Hindlimb muscle (tissue), 1 donor: ENCODE measurements around the gene HIGD1B. TPM values are rescaled to one million over a fixed set of nuclear protein-coding genes. Genes with fewer than 3 reads are reported as not detected.
"Not testable (repeated sequence)": the region's sequence is repeated elsewhere in the genome, so short reads cannot be mapped to it uniquely, and the experiment has no call there.

ENCODE experiments used
- DNase-seq: peaks from one replicate; pipeline ENCODE4 v3.0.0-alpha.2; 2013
- polyA plus RNA-seq: library from polyadenylated mRNA; unstranded; fragments of 120-200 nt; gene quantifications from one replicate; pipeline ENCODE4 v1.2.1, GENCODE V29; 2013; ENCODE audit not compliant: insufficient read length

Gene HIGD1B
- 3.5 TPM for polyA plus RNA-seq

DNA sequence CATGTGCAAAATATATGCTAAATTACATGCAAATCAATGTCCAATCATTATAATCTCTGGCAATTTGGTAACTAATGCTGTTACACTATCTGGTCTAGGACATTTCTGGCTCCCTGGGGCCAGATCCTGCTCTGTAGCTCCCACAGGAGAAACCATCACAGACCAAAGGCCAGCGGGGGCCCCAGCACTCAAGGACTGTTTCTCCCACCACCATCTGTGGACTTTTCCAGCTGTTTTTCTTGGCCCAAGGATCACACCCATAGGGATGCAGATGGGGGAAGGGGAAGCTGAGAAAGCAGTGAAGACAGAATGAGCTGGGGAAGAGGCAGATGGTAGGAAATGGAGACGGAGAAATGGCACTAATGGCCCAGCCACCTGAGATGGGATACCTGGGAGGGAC is at the start of gene HIGD1B:
HIGD1B (plus strand) TSS at position 298 of the 400 bp plus-strand sequence. CDS start 270 bp downstream, outside the sequence.
- DNase-seq: peak; percentile 48

DNA sequence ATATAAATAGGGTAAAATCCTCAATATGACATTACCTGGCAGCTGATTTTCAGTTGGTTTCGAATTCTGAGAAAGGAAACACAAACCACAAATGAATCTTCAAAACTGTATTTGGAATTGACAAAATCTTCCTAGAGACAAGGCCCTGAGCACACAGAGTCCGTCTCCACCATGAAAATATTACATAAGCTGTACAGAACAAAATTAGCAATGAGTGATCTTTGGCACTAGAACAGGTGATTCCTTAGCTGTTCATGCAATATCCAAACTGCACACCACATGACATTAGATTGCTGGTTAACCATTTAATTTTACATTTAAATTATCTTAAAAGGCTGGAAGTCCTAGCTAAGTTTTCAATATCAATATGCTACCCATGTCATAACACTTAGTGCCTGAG is 49.3 kb upstream of the HIGD1B start:
- DNase-seq: no peak

DNA sequence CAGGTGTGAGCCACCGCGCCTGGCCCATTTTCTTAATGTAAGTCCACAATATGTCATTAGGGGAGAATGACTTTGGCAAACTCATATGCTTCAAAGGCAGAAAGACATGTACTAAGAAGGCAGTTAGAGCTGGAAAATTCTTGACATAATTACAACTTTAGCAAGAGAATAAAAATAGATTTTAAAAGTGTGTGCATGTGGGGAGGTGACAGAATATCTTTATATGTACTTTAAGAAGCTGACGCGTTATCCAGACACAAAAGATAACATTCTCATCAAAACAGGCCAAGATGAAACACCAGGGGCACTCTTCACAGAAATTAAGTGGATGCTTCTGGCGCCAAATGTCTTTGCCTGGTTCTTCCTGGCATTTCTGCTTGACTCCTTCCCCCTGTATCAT is 45.8 kb upstream of the HIGD1B start:
- no peak for DNase-seq

DNA sequence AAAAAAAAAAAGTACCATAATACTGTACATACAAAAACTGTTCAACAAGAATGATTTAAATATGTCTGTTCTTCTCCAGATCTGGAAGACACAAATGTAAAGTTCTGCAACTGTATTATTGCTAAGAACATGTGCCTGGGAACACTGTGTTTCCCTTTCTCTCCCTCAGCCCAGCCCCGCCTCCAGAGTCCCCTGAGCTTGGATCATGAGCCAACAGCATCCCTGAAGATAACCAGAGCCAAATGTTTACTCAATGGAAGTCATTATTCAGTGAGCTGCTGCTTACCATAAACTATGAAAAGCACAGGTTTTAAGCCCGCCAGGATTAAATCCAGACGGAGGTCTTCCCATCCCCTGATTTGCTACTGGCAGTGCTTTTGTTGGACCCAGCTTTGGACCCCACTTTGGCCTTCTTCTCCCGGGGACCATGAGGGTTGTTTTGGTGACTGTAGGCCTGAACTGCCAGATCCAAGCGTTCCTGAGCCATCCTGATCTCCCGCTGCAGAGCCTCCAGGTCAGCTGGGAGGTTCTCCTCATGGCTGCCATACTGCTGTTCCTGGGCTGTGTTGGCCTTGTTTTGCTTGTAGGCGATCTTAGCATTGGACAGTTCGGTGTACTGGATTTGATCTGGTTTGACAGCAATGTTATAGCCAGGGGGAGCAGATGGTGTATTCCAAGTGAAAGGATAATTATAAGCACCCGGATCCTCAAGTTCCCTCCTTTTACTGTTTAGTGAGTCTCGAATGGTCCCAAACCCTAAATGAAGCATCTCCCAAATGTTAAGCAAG is 43.2 kb upstream of the HIGD1B start:
- peak; percentile 69 for DNase-seq

DNA sequence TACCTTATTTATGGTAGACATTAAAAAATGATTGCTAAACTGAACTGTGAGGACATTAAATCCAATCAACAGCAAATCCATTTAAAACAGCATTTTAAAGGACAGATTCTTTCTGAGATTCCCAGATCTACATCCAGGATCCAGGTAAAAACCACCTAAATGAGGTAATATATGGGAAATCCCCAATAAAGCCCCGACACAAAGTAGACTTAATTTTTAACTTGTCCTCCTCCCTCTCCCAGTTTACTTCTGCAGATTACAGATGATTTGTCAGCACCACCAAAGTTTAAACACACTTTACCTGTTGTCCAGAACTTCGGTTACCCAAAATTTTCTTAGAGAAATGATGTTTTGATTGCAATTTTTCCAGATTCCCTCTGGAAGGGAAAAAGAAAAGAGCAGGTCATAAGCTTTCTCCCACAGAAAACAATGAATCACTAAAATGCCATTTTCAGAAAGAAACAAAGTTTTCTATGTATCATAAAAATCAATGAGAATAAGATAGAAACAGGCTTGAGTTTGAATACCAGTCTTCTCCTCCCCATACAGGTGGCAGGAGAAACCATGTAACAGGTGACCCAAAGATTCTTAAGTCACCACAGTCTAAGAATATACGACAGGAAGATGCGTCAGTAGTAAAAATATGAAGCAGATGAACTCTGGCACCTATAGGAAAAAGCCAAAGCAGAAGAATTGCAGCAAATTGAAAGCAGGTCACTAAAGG is 40.4 kb upstream of the HIGD1B start:
- DNase-seq: no peak

DNA sequence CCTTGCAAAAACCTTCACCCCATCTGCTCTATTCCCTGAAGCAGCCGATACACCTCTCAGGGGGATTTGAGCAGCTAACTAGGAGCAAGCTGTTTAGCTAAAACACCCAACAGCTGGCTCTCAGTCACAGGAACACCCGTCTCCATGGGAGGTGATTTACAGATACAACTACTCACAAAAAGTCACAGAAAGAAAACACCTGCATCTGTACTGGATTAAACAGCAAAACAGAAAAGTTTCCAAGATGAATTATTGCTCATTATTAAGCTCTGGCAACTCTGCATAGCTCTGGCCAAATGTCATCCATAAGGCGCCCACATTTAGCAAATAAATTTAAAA is 39.9 kb upstream of the HIGD1B start:
- DNase-seq: no peak

DNA sequence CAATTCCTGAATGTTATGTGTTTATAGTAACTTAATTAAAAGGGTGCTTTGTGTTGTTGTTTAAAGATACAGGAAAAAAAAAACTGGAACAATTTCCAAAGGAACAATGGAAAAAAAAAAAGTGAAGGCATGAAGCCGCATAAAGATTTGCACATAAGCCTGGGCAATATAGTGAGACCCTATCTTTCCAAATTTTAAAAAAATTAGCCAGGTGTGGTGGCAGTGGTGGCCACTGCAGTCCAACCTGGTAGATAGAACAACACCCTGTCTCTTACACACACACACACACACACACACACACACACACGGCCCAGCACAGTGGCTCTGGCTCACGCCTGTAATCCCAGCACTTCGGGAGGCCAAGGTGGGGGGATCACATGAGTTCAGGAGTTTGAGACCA is 39.5 kb upstream of the HIGD1B start:
- no peak for DNase-seq

DNA sequence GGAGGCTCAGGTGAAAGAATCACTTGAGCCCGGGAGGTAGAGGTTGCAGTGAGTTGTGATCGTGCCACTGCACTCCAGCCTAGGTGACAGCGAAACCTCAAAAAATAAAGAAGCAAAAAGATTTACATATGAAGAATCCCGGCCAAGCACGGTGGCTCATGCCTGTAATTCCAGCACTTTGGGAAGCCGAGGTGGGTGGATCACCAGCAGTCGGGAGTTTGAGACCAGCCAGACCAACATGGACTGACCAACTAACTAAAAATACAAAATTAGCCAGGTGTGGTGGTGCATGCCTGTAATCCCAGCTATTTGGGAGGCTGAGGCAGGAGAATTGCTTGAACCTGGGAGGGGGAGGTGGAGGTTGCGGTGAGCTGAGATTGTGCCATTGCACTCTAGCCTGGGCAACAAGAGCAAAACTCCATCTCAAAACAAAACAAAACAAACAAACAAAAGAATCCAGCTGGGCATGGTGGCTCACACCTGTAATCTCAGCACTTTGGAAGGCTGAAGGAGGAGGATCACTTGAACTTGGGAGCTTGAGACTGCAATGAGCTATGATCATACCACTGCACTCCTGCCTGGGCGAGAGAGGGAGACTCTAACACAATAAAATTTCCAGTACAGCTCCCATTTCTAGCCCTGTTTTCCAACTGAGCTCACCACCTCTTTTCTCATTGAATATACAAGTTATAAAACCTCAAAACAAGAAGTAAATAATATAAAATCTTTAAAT is 38.9 kb upstream of the HIGD1B start:
- DNase-seq: not testable (repeated sequence)

DNA sequence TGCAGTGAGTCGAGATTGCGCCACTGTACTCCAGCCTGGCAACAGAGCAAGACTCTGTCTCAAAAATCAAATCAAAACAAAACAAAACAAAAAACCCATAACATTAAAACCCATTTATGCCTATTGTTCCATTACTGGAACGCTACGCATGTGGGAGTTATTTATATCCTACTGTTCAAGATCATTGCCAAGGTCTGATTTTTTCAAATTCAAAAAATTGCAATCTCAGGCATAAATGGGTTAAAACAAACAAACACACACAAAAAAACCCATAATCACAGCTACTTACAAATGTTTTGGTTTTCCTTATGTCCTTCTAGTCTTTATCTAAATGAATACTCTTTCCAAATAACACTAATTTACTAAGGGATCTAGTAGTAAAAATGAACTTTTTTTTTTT is 35.4 kb upstream of the HIGD1B start:
- DNase-seq: no peak

DNA sequence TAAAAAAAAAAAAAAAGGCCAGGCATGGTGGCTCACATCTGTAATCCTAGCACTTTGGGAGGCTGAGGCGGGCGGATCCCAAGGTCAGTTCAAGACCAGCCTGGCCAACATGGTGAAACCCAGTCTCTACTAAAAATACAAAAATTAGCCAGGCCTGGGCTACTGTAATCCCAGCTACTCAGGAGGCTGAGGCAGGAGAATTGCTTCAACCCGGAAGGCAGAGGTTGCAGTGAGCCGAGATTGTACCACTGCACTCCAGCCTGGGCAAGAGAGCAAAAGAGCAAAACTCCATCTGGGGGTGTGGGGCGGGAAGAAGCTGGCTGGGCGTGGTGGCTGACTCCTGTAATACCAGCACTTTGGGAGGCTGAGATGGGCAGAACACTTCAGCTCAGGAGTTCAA is 29.2 kb upstream of the HIGD1B start:
- DNase-seq: not testable (repeated sequence)

DNA sequence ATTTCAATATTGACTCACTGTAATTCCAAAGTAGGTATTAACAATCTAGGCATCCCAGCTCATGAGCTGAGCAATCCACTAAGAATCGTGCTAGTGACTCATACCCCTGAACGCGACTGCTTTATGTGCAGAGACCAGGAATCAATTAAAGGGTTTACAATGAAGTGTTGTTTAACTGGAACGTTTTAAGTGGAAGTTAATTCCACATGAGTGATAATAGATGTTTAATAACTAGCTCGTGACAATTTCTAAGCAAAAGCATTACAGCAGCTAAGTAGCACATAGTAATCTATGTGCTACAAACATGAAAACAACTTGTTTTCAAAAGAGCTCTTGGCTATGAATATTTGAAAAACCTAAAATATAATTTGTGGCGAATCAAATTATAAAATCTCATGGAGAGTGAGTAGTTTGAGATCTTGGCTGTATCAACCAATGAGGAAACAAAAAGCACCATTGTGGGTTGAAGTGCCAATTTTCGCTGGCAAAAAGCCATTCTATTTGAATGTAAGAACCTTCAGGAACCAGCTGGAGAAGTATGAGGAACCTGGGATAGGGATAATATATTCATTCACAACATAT is 27.0 kb upstream of the HIGD1B start:
- DNase-seq: no peak

DNA sequence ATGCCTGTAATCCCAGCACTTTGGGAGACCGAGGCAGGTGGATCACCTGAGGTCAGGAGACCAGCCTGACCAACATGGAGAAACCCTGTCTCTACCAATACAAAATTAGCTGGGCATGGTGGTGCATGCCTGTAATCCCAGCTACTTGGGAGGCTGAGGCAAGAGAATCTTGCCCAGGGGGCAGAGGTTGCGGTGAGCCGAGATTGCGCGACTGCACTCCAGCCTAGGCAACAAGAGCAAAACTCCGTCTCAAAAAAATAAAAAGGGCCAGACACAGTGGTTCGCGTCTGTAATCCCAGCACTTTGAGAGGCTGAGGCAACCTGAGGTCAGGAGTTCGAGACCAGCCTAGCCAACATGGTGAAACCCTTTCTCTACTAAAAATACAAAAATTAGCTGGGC is 22.4 kb upstream of the HIGD1B start:
- not testable (repeated sequence) for DNase-seq

DNA sequence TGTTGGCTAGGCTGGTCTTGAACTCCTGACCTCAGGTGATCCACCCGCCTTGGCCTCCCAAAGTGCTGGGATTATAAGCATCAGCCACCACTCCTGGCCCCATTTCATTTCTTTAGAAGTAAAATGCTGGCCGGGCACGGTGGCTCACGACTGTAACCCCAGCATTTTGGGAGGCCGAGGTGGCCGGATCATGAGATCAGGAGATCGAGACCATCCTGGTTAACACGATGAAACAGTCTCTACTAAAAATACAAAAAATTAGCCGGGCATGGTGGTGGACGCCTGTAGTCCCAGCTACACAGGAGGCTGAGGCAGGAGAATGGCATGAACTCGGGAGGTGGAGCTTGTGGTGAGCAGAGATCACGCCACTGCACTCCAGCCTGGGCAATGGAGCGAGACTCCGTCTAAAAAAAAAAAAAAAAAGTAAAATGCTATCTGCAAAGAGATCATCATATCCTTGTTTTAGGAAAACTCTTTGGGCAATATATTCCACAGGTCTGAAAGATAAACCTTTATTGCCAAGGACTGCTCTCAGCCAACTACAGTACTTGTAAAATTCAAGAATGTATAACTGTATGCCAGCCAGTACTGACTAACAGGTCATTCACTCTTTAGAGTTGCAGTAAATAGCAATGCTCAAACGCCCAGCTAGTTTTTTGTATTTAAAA is 21.4 kb upstream of the HIGD1B start:
- DNase-seq: no peak

DNA sequence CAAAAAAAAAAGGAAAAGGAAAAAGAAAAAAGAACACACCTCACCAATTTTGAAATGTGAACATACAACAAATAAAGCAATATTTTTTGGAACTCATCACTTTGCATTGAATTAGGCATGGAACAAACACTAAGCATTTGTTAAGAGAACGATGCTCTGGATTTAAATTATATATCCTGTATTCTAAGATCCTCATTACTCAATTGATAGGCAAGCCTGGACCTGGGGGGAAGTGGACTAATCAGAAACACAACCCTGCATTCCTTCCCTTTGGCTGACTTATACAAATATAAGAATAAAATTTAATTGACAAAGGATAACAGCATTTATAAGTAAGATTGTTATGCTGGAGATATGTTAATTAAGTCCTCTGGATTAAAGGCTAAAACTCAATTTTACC is 19.8 kb upstream of the HIGD1B start:
- no peak for DNase-seq

DNA sequence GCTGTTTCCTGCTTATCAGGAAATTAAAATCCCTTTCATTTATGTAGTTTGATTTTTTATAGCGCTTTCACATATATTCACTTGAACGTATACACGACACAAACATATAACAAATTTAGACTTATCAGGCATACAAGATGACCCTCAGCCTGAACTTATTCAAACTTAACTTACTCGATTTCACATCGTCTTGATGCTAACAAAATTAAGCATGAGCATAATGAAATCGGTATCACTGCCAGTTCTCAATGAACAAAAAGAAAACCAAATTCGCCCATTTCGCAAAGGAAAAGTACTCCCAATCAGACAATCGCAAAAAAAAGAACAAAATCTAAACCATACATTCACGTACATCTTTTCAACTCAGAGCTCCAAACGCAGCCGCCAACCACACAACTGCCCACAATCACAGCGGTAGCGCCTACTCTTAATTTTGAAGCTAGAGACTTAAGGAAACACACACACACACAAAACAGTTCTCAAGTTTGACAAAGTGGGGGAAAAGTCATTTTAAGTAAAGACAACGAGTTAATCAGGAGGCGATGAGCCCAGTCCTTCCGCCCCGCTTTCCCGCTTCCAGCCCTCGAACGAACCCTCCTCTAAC is 18.7 kb upstream of the HIGD1B start:
- no peak for DNase-seq

DNA sequence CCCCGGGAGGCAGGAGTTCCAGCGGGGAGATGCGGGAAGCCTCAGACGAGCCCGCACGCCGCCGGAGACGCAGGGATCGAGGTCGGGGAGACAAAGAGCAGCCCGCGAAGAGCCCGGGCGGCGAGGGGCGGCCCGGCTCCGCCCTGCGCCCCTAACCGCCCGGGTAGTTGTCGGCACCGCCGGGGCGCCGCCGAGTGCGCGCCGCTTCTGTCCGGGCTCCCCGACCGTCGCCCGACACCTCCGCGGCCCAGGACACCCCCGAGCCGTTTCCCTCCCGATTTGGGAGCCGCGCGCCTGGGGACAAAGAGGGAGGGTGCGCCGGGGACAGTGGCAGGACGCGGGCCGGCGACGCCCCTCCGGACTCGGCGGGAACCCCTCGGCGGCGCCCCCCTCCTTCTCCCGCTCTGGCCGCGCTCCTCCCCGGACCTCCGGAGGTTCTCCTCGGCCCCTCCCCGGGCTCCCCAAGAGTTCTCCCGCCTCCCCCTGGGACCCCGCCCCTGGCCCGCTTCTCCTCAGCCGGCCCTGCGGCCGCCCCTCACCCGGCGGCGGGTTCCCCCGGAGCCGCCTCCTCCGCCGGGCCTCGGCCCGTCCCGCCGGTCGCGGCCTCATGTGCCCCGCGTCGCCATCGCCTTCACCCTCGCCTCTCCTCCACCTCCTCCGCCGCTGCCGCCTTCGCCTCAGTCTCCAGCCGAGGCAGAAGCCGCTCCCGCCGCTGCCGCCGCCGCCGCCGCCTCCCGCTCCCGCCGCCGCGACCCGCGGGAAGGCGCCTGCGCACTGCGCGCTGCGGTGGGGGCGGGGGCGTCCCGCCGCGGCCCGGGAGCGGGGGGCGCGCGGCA is 17.9 kb upstream of the HIGD1B start, which contains the start of gene GJC1:
GJC1 (minus strand) TSS at position 765 of the 836 bp plus-strand sequence. CDS start 24,470 bp downstream, outside the sequence.
- no peak for DNase-seq

DNA sequence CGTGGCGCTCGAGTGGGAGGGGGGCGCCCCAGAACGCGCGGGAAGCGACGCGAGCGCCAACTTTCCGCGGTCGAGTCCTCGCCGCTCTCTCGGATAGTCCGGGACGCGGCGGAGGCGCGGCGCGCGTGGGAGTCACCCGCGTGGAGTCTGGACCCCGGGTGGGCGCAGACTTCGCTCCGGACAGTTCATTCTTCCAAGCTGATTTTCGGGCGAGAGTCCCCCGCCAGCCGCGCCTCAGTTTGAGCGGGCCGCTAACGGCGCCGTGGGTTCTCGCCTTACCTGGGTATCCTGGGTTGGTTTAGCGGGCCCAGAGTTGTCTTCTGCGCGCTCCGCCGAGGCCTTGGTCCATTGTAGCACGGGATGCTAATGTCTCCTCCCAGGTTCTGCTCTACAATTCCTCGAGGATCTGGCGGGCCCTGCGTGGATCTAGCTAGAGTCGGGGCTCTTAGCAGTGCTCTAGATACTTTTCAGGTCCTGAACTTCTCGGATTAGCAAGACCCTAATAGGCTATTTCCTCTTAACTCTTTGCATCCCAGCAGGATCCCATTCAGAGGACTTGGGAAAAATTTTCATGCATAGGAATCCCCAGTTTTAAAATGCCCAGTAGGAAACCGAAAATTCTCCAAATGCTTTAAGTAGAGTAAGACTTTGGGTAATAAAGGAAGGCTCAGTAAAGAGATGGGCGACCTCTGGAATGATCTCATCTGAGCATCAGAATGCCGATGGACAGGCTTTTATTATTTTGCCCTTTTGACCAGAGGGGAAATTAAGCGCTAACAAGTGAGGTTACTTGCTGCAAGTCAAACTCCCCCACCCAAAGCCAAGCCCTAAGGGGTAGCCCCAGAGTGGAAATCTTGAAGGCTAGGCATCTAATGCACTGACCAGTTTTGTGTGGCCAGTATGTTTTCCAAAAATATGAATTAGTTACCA is 17.1 kb upstream of the HIGD1B start:
- DNase-seq: no peak

DNA sequence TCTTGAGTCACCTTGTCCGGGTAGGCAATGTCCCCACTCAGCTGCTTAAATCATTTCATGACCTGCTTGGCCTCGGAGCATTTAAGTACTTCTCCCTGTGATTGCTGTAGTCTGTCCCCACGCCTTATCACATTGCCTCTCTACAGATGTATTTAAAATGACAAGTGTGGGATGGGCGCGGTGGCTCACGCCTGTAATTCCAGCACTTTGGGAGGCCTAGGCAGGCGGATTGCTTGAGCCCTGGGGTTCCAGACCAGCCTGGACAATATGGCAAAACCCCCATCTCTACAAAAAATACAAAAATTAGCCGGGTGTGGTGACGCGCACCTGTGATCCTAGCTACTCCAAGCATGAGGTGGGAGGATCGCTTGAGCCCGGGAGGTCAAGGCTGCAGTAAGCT is 16.3 kb upstream of the HIGD1B start:
- DNase-seq: no peak

DNA sequence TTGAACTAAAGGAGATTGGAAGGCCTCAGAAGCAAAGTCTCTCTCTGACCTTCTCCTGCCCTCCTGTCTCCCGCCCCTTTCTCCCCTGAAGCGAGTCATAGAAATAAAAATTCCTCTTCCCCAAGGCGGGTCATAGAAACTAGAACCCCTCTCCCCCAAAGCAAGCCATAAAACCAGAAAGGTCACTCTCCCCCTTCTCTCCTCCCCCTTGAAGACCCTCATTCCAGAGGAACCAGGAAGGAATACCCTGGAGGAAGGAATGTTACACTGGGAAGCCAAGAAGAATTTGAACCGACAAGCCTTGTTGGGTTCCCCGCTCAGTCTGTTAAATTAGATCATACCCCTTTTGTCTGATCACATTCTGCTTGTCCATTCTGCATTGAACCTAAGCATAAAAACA is 14.9 kb upstream of the HIGD1B start:
- no peak for DNase-seq

DNA sequence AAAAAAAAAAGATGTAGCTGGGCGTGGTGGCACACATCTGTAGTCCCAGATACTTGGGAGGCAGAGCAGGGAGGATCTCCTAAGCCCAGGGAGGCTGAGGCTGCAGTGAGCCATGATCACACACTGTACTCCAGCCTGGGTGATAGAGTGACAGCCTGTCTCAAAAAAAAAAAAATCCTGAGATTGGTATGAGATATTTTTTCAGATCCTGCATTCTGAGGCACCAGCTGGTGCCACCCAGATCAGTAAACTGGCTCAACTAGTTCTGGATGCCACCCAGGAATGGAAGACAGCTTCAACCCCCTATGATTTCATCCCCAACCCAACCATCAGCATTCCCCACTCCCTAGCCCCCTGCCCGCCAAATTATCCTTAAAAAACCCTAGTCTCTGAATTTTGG is 10.5 kb upstream of the HIGD1B start:
- no peak for DNase-seq
